ENCODE results near the gene GRIP1.
"Not testable (repeated sequence)": the region's sequence is repeated elsewhere in the genome, so short reads cannot be mapped to it uniquely, and the experiment has no call there.

Gene GRIP1

GRCh38 chr12:66329941-66330340 is 348.9 kb downstream of the GRIP1 start:
- H3K9ac ChIP-seq (ENCODE audit: low read length), result no peak overlapping the region
- no peaks in the 10 kb centered on the region for H3K9me3 ChIP-seq (ENCODE audit: control insufficient read depth, insufficient read depth, low read depth, low read length)
- no peak overlapping the region for H3K4me3 ChIP-seq (ENCODE audit: low read depth, low read length)
- no peaks in the 10 kb centered on the region for H3K4me1 ChIP-seq (ENCODE audit: control insufficient read depth, insufficient read depth, low read length)
- peaks cover 15% of the 10 kb centered on the region for H3K36me3 ChIP-seq (ENCODE audit: control insufficient read depth, insufficient read depth, low read length)
- no peaks in the 10 kb centered on the region for H3K27me3 ChIP-seq (ENCODE audit: control insufficient read depth, insufficient read depth, low read length)
- no peak overlapping the region for H3K27ac ChIP-seq (ENCODE audit: low read depth, low read length)

GRCh38 chr12:66323017-66323416 is 355.9 kb downstream of the GRIP1 start:
- peaks cover 31% of the 10 kb centered on the region; the same call in 1 of the 2 replicates for H3K36me3 ChIP-seq (ENCODE audit: control insufficient read depth, insufficient read depth, low read length)
- H3K4me1 ChIP-seq (ENCODE audit: control insufficient read depth, insufficient read depth, low read length), result no peaks in the 10 kb centered on the region
- H3K27ac ChIP-seq (ENCODE audit: low read depth, low read length), result no peak overlapping the region
- no peak overlapping the region for H3K9ac ChIP-seq (ENCODE audit: low read length)
- H3K4me3 ChIP-seq (ENCODE audit: low read depth, low read length), result no peak overlapping the region
- H3K9me3 ChIP-seq (ENCODE audit: control insufficient read depth, insufficient read depth, low read depth, low read length), result no peaks in the 10 kb centered on the region
- no peaks in the 10 kb centered on the region for H3K27me3 ChIP-seq (ENCODE audit: control insufficient read depth, insufficient read depth, low read length)

GRCh38 chr12:66321435-66321834 is 357.4 kb downstream of the GRIP1 start:
- Histone ChIP-seq H3K27me3 (ENCODE audit: control insufficient read depth, insufficient read depth, low read length) (no peaks in the 10 kb centered on the region), H3K9me3 (ENCODE audit: control insufficient read depth, insufficient read depth, low read depth, low read length) (no peaks in the 10 kb centered on the region), H3K4me1 (ENCODE audit: control insufficient read depth, insufficient read depth, low read length) (no peaks in the 10 kb centered on the region), H3K9ac (ENCODE audit: low read length) (no peak overlapping the region), H3K36me3 (ENCODE audit: control insufficient read depth, insufficient read depth, low read length) (peaks cover 27% of the 10 kb centered on the region; the same call in 1 of the 2 replicates), H3K27ac (ENCODE audit: low read depth, low read length) (no peak overlapping the region), H3K4me3 (ENCODE audit: low read depth, low read length) (no peak overlapping the region)

- H3K9ac ChIP-seq (ENCODE audit: low read length), result no peak overlapping the region
- H3K27me3 ChIP-seq (ENCODE audit: control insufficient read depth, insufficient read depth, low read length), result no peaks in the 10 kb centered on the region
- no peak overlapping the region for H3K27ac ChIP-seq (ENCODE audit: low read depth, low read length)
- H3K36me3 ChIP-seq (ENCODE audit: control insufficient read depth, insufficient read depth, low read length), result peaks cover 30% of the 10 kb centered on the region
- no peaks in the 10 kb centered on the region for H3K4me1 ChIP-seq (ENCODE audit: control insufficient read depth, insufficient read depth, low read length)
- H3K4me3 ChIP-seq (ENCODE audit: low read depth, low read length), result no peak overlapping the region
- no peaks in the 10 kb centered on the region for H3K9me3 ChIP-seq (ENCODE audit: control insufficient read depth, insufficient read depth, low read depth, low read length)
Observed at GRCh38 chr12:66320996-66321395, 357.9 kb downstream of the GRIP1 start.

- H3K4me3 ChIP-seq (ENCODE audit: low read depth, low read length), result no peak overlapping the region
- H3K36me3 ChIP-seq (ENCODE audit: control insufficient read depth, insufficient read depth, low read length), result peaks cover 35% of the 10 kb centered on the region
- no peaks in the 10 kb centered on the region for H3K4me1 ChIP-seq (ENCODE audit: control insufficient read depth, insufficient read depth, low read length)
- H3K27me3 ChIP-seq (ENCODE audit: control insufficient read depth, insufficient read depth, low read length), result no peaks in the 10 kb centered on the region
- H3K9ac ChIP-seq (ENCODE audit: low read length), result no peak overlapping the region
- H3K9me3 ChIP-seq (ENCODE audit: control insufficient read depth, insufficient read depth, low read depth, low read length), result no peaks in the 10 kb centered on the region
- H3K27ac ChIP-seq (ENCODE audit: low read depth, low read length), result no peak overlapping the region
Observed at GRCh38 chr12:66319266-66319954, 359.5 kb downstream of the GRIP1 start.

- Histone ChIP-seq H3K9me3 (ENCODE audit: control insufficient read depth, insufficient read depth, low read depth, low read length) (no peaks in the 10 kb centered on the region), H3K27ac (ENCODE audit: low read depth, low read length) (no peak overlapping the region), H3K9ac (ENCODE audit: low read length) (no peak overlapping the region), H3K4me1 (ENCODE audit: control insufficient read depth, insufficient read depth, low read length) (no peaks in the 10 kb centered on the region), H3K27me3 (ENCODE audit: control insufficient read depth, insufficient read depth, low read length) (no peaks in the 10 kb centered on the region), H3K36me3 (ENCODE audit: control insufficient read depth, insufficient read depth, low read length) (peaks cover 42% of the 10 kb centered on the region), H3K4me3 (ENCODE audit: low read depth, low read length) (no peak overlapping the region)
Observed at GRCh38 chr12:66314278-66314677, 364.6 kb downstream of the GRIP1 start.

GRCh38 chr12:66312189-66312588 is 366.7 kb downstream of the GRIP1 start:
- H3K9me3 ChIP-seq (ENCODE audit: control insufficient read depth, insufficient read depth, low read depth, low read length), result no peaks in the 10 kb centered on the region
- H3K4me1 ChIP-seq (ENCODE audit: control insufficient read depth, insufficient read depth, low read length), result no peaks in the 10 kb centered on the region
- H3K36me3 ChIP-seq (ENCODE audit: control insufficient read depth, insufficient read depth, low read length), result peaks cover 41% of the 10 kb centered on the region
- H3K4me3 ChIP-seq (ENCODE audit: low read depth, low read length), result no peak overlapping the region
- no peak overlapping the region for H3K9ac ChIP-seq (ENCODE audit: low read length)
- no peaks in the 10 kb centered on the region for H3K27me3 ChIP-seq (ENCODE audit: control insufficient read depth, insufficient read depth, low read length)
- H3K27ac ChIP-seq (ENCODE audit: low read depth, low read length), result no peak overlapping the region

- H3K36me3 ChIP-seq (ENCODE audit: control insufficient read depth, insufficient read depth, low read length), result peaks cover 49% of the 10 kb centered on the region
- no peak overlapping the region for H3K4me3 ChIP-seq (ENCODE audit: low read depth, low read length)
- no peaks in the 10 kb centered on the region for H3K9me3 ChIP-seq (ENCODE audit: control insufficient read depth, insufficient read depth, low read depth, low read length)
- no peak overlapping the region for H3K9ac ChIP-seq (ENCODE audit: low read length)
- no peak overlapping the region for H3K27ac ChIP-seq (ENCODE audit: low read depth, low read length)
- no peaks in the 10 kb centered on the region for H3K4me1 ChIP-seq (ENCODE audit: control insufficient read depth, insufficient read depth, low read length)
- H3K27me3 ChIP-seq (ENCODE audit: control insufficient read depth, insufficient read depth, low read length), result no peaks in the 10 kb centered on the region
Observed at GRCh38 chr12:66309606-66310005, 369.3 kb downstream of the GRIP1 start.

- Histone ChIP-seq H3K4me3 (ENCODE audit: low read depth, low read length) (no peak overlapping the region), H3K36me3 (ENCODE audit: control insufficient read depth, insufficient read depth, low read length) (peaks cover 21% of the 10 kb centered on the region), H3K27me3 (ENCODE audit: control insufficient read depth, insufficient read depth, low read length) (peaks cover 12% of the 10 kb centered on the region), H3K4me1 (ENCODE audit: control insufficient read depth, insufficient read depth, low read length) (0 out of 2 replicates have a peak, but pooled peaks cover 13% of the 10 kb centered on the region), H3K9me3 (ENCODE audit: control insufficient read depth, insufficient read depth, low read depth, low read length) (no peaks in the 10 kb centered on the region), H3K9ac (ENCODE audit: low read length) (no peak overlapping the region), H3K27ac (ENCODE audit: low read depth, low read length) (no peak overlapping the region)
Observed at GRCh38 chr12:66304296-66304900, 374.5 kb downstream of the GRIP1 start.

GRCh38 chr12:66303316-66303804 is 375.5 kb downstream of the GRIP1 start:
- Histone ChIP-seq H3K36me3 (ENCODE audit: control insufficient read depth, insufficient read depth, low read length) (peaks cover 15% of the 10 kb centered on the region), H3K4me3 (ENCODE audit: low read depth, low read length) (peak overlapping the region; percentile 96), H3K4me1 (ENCODE audit: control insufficient read depth, insufficient read depth, low read length) (0 out of 2 replicates have a peak, but pooled peaks cover 13% of the 10 kb centered on the region), H3K27me3 (ENCODE audit: control insufficient read depth, insufficient read depth, low read length) (peaks cover 12% of the 10 kb centered on the region)
- H3K9ac ChIP-seq (ENCODE audit: low read length); H3K9me3 ChIP-seq (ENCODE audit: control insufficient read depth, insufficient read depth, low read depth, low read length); H3K27ac ChIP-seq (ENCODE audit: low read depth, low read length): not testable (repeated sequence)

- Histone ChIP-seq H3K27ac (ENCODE audit: low read depth, low read length) (peak overlapping the region; percentile 69), H3K36me3 (ENCODE audit: control insufficient read depth, insufficient read depth, low read length) (peaks cover 15% of the 10 kb centered on the region), H3K9me3 (ENCODE audit: control insufficient read depth, insufficient read depth, low read depth, low read length) (no peaks in the 10 kb centered on the region), H3K4me1 (ENCODE audit: control insufficient read depth, insufficient read depth, low read length) (0 out of 2 replicates have a peak, but pooled peaks cover 13% of the 10 kb centered on the region), H3K4me3 (ENCODE audit: low read depth, low read length) (peak overlapping the region; percentile 96), H3K9ac (ENCODE audit: low read length) (peak overlapping the region; percentile 91), H3K27me3 (ENCODE audit: control insufficient read depth, insufficient read depth, low read length) (peaks cover 12% of the 10 kb centered on the region)
Observed at GRCh38 chr12:66302827-66303169, 376.1 kb downstream of the GRIP1 start.

All from HUES6 (cell line).